Mesenchymal stem cell (in vitro differentiated cells and primary cell): ENCODE data around the gene NFATC2IP.
"Not testable (repeated sequence)": the region's sequence is repeated elsewhere in the genome, so short reads cannot be mapped to it uniquely, and the experiment has no call there.

Experiments used
- DNase-seq: peaks from one replicate; pipeline ENCODE4 v3.0.0-alpha.2; 2013
- H2AFZ ChIP-seq: one replicate; pipeline ENCODE4 v1.6.1; 2013; ENCODE audit warnings: low read depth, mild to moderate bottlenecking, control low read depth, inconsistent platforms, low read length, moderate library complexity
- H2AK5ac ChIP-seq: 2 replicates; pipeline ENCODE4 v1.6.1; 2013; ENCODE audit warnings: low read length, moderate library complexity, mild to moderate bottlenecking, inconsistent platforms; ENCODE audit not compliant: severe bottlenecking
- H2BK120ac ChIP-seq: one replicate; pipeline ENCODE4 v1.6.1; 2013; ENCODE audit warnings: low read depth, mild to moderate bottlenecking, inconsistent platforms, low read length, moderate library complexity
- H2BK12ac ChIP-seq, 2 experiments: one replicate each; pipeline ENCODE4 v1.6.1; 2013; ENCODE audit warnings: inconsistent platforms in 2 of 2, low read length in 2 of 2, mild to moderate bottlenecking in 2 of 2, moderate library complexity in 2 of 2, control low read depth in 1 of 2
- H2BK15ac ChIP-seq: one replicate; pipeline ENCODE4 v1.6.1; 2013; ENCODE audit warnings: mild to moderate bottlenecking, low read depth, inconsistent platforms; ENCODE audit not compliant: poor library complexity, severe bottlenecking
- H2BK5ac ChIP-seq: 2 replicates; pipeline ENCODE4 v1.6.1; 2013; ENCODE audit warnings: low read depth, mild to moderate bottlenecking, low read length, control low read depth, inconsistent platforms; ENCODE audit not compliant: poor library complexity, severe bottlenecking
- H3K14ac ChIP-seq, 2 experiments: one replicate each; pipeline ENCODE4 v1.6.1; 2013; ENCODE audit warnings: inconsistent platforms in 2 of 2, low read length in 2 of 2, control low read depth in 1 of 2, mild to moderate bottlenecking in 1 of 2, moderate library complexity in 1 of 2
- H3K18ac ChIP-seq, 2 experiments: one replicate each; pipeline ENCODE4 v1.6.1; 2013; ENCODE audit warnings: inconsistent platforms in 2 of 2, low read length in 2 of 2, control low read depth in 1 of 2, low read depth in 1 of 2, mild to moderate bottlenecking in 1 of 2
- H3K23ac ChIP-seq, 2 experiments: one replicate each; pipeline ENCODE4 v1.6.1; 2013; ENCODE audit warnings: inconsistent platforms in 2 of 2, low read length in 2 of 2, mild to moderate bottlenecking in 2 of 2, moderate library complexity in 2 of 2, control low read depth in 1 of 2
- H3K27ac ChIP-seq: 2 replicates; pipeline ENCODE4 v1.5.1; 2013; ENCODE audit warnings: mild to moderate bottlenecking, moderate library complexity, low read length, control low read depth, inconsistent platforms; ENCODE audit not compliant: poor library complexity, severe bottlenecking
- H3K27me3 ChIP-seq, 2 experiments: 2 replicates each; pipeline versions ENCODE4 v1.6.1 to v1.7.0; 2013; ENCODE audit warnings: low read length in 2 of 2, mild to moderate bottlenecking in 2 of 2, moderate library complexity in 2 of 2, control low read depth in 1 of 2, inconsistent platforms in 1 of 2; ENCODE audit not compliant: control insufficient read depth in 1 of 2, insufficient read depth in 1 of 2
- H3K36me3 ChIP-seq, 2 experiments: 2 replicates each; pipeline versions ENCODE4 v1.6.1 to v1.7.0; 2013; ENCODE audit warnings: low read length in 2 of 2, control low read depth in 1 of 2, inconsistent platforms in 1 of 2, low read depth in 1 of 2, mild to moderate bottlenecking in 1 of 2; ENCODE audit not compliant: insufficient read depth in 2 of 2, control insufficient read depth in 1 of 2
- H3K4ac ChIP-seq, 2 experiments: one replicate each; pipeline ENCODE4 v1.6.1; 2013; ENCODE audit warnings: inconsistent platforms in 2 of 2, low read length in 2 of 2, mild to moderate bottlenecking in 2 of 2, moderate library complexity in 2 of 2, control low read depth in 1 of 2, low read depth in 1 of 2
- H3K4me1 ChIP-seq: 2 replicates; pipeline ENCODE4 v1.6.1; 2013; ENCODE audit warnings: low read depth, low read length, control low read depth; ENCODE audit not compliant: control insufficient read depth, insufficient read depth
- H3K4me2 ChIP-seq: 2 replicates; pipeline ENCODE4 v1.6.1; 2013; ENCODE audit warnings: low read length, mild to moderate bottlenecking, inconsistent platforms; ENCODE audit not compliant: poor library complexity, severe bottlenecking
- H3K4me3 ChIP-seq, 2 experiments: 2 replicates each; pipeline versions ENCODE4 v1.5.1 to v1.7.0; 2013; ENCODE audit warnings: low read length in 2 of 2, mild to moderate bottlenecking in 2 of 2, control low read depth in 1 of 2, low read depth in 1 of 2; ENCODE audit not compliant: insufficient read depth in 1 of 2
- H3K79me1 ChIP-seq: replicated peaks from 2 replicates; pipeline ENCODE4 v1.6.1; 2013; ENCODE audit warnings: mild to moderate bottlenecking, control low read depth, low read length, inconsistent platforms; ENCODE audit not compliant: poor library complexity, severe bottlenecking
- H3K9ac ChIP-seq: 2 replicates; pipeline ENCODE4 v1.7.0; 2013; ENCODE audit warnings: mild to moderate bottlenecking, low read length, moderate library complexity
- H3K9me3 ChIP-seq: 2 replicates; pipeline ENCODE4 v1.7.0; 2013; ENCODE audit warnings: mild to moderate bottlenecking, low read length; ENCODE audit not compliant: control insufficient read depth
- H4K8ac ChIP-seq: one replicate; pipeline ENCODE4 v1.6.1; 2013; ENCODE audit warnings: inconsistent platforms, mild to moderate bottlenecking, low read length, moderate library complexity
- H4K91ac ChIP-seq: one replicate; pipeline ENCODE4 v1.6.1; 2013; ENCODE audit warnings: mild to moderate bottlenecking, low read length, inconsistent platforms
- WGBS: methylation state at CpG from one replicate; pipeline ENCODE4 v1.1.7; 2013; ENCODE audit warnings: mixed read lengths; 5-methylcytosine and 5-hydroxymethylcytosine counted together

The NFATC2IP gene

DNA sequence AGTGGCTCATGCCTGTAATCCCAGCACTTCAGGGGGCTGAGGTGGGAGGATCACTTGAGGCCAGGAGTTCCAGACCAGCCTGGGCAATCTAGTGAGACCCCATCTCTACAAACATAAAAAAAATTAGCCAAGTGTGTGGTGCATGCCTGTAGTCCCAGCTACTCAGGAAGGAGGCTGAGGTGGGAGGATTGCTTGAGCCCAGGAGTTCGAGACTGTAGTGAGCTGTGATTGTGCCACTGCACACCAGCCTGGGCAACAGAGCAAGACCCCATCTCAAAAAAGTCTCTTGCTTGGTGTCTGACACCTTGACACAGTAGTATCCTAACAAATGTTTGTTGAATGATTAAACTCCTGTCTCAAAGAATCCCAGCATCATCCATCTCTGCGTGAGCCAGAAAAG is 19.0 kb downstream of the NFATC2IP start:
- not testable (repeated sequence) for H3K4me2 ChIP-seq, H2BK12ac ChIP-seq, H3K9me3 ChIP-seq, H3K4ac ChIP-seq, H3K4me3 ChIP-seq, H3K36me3 ChIP-seq, H3K4me1 ChIP-seq, H4K91ac ChIP-seq, H2AK5ac ChIP-seq, H2BK5ac ChIP-seq, H2BK15ac ChIP-seq, H4K8ac ChIP-seq, H2AFZ ChIP-seq, H3K18ac ChIP-seq, H3K14ac ChIP-seq, H3K23ac ChIP-seq, DNase-seq, H3K27me3 ChIP-seq, H3K9ac ChIP-seq, H2BK120ac ChIP-seq, H3K27ac ChIP-seq, H3K79me1 ChIP-seq
- 86% methylated on average over 2 of the region's 2 CpGs for WGBS

DNA sequence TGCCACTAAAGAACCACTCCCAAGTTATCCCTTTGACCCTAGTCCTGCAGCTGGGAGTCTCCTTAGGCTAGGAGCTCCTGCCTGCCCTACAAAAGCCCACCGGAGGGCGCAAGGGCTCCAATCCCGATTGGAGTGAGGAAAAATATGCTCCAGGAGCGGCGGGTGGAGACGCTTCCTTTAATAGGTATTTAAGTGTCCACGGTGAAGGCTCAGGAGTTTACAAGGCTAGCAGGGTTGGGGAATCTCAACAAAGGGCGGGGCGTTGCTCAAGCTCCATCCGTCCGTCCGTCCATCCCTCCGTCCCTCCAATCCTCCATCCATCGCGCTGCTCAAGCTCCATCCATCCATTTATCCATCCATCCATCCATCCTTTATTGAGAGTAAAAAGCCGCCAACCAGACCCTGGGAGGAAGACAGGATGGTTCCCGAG is 23.3 kb downstream of the NFATC2IP start:
- Histone ChIP-seq H2BK12ac (no peak overlapping the region), H2AK5ac (no peak overlapping the region), H2BK120ac (peak overlapping the region; percentile 36), H3K27ac (peak overlapping the region; percentile 70), H3K23ac (no peak overlapping the region), H4K8ac (peak overlapping the region; percentile 97), H3K4me3 (peak overlapping the region; percentile 90 to 99), H3K27me3 (no peaks in the 10 kb centered on the region), H3K36me3 (peaks cover 12 to 26% of the 10 kb centered on the region in 2 experiments), H3K4ac (peak overlapping the region; percentile 42 to 62), H3K18ac (peak overlapping the region; percentile 77 to 81), H3K79me1 (peaks cover 33% of the 10 kb centered on the region), H4K91ac (peak overlapping the region; percentile 92), H3K4me2 (peak overlapping the region; percentile 85), H3K9ac (peak overlapping the region; percentile 99), H3K14ac (no peak overlapping the region), H3K4me1 (peaks cover 5% of the 10 kb centered on the region), H3K9me3 (no peaks in the 10 kb centered on the region), H2BK5ac (peak overlapping the region; percentile 1), H2AFZ (peak overlapping the region; percentile 79), H2BK15ac (peak overlapping the region; percentile 63)
- peak; percentile 80 for DNase-seq
- under 1% methylated on average over 13 of the region's 17 CpGs for WGBS

- Histone ChIP-seq H4K91ac (peak within 1 kb of the TSS; percentile 98), H3K4ac (peak within 1 kb of the TSS; percentile 80 to 94), H3K79me1 (peaks cover 35% of the 10 kb centered on the region), H2AFZ (peak within 1 kb of the TSS; percentile 92), H2AK5ac (no peak within 1 kb of the TSS), H3K18ac (peak within 1 kb of the TSS; percentile 95 to 96), H3K14ac (peak within 1 kb of the TSS in 1 of 2 experiments; percentile 86), H2BK12ac (peak within 1 kb of the TSS in 1 of 2 experiments; percentile 8), H3K4me2 (peak within 1 kb of the TSS; percentile 86), H3K9me3 (no peaks in the 10 kb centered on the region), H3K9ac (peak within 1 kb of the TSS; percentile 99), H3K23ac (peak within 1 kb of the TSS in 1 of 2 experiments; percentile 92), H3K27ac (peak within 1 kb of the TSS; percentile 70), H3K36me3 (peaks cover 18 to 31% of the 10 kb centered on the region in 2 experiments), H4K8ac (peak within 1 kb of the TSS; percentile 100), H3K27me3 (no peaks in the 10 kb centered on the region), H2BK15ac (peak within 1 kb of the TSS; percentile 92), H3K4me1 (peaks cover 5% of the 10 kb centered on the region), H3K4me3 (peak within 1 kb of the TSS; percentile 90 to 99), H2BK120ac (peak within 1 kb of the TSS; percentile 54), H2BK5ac (peak within 1 kb of the TSS; percentile 1)
- peak; percentile 97 for DNase-seq
- WGBS: under 1% methylated on average over 60 of the region's 60 CpGs
Measured at GRCh38 chr16:28974437-28975157, 23.9 kb downstream of the NFATC2IP start, which contains the start of gene SPNS1. Gene SPNS1 (plus strand): TSS chr16:28974778. CDS start chr16:28975152, 374 bp downstream.

DNA sequence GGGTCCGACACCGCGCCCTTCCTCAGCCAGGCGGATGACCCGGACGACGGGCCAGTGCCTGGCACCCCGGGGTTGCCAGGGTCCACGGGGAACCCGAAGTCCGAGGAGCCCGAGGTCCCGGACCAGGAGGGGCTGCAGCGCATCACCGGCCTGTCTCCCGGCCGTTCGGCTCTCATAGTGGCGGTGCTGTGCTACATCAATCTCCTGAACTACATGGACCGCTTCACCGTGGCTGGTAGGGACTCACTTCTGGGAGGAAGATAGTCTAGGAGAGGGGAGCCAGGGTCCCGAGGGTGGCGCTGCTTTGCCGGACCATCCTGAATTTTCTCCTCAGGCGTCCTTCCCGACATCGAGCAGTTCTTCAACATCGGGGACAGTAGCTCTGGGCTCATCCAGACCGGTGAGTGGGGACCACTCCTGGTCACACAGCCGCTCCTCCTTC is 24.4 kb downstream of the NFATC2IP start:
- Histone ChIP-seq H3K18ac (peak overlapping the region; percentile 95 to 96), H2BK12ac (no peak overlapping the region), H3K14ac (no peak overlapping the region), H3K4ac (peak overlapping the region; percentile 80 to 94), H3K27me3 (no peaks in the 10 kb centered on the region), H4K8ac (peak overlapping the region; percentile 100), H3K9me3 (no peaks in the 10 kb centered on the region), H4K91ac (peak overlapping the region; percentile 54), H2BK5ac (no peak overlapping the region), H3K27ac (no peak overlapping the region), H3K9ac (peak overlapping the region; percentile 99), H3K4me2 (peak overlapping the region; percentile 86), H3K4me3 (peak overlapping the region; percentile 90 to 99), H2AFZ (peak overlapping the region; percentile 92), H2AK5ac (no peak overlapping the region), H2BK15ac (peak overlapping the region; percentile 78), H3K79me1 (peaks cover 35% of the 10 kb centered on the region), H2BK120ac (peak overlapping the region; percentile 54), H3K23ac (no peak overlapping the region), H3K4me1 (peaks cover 5% of the 10 kb centered on the region), H3K36me3 (peaks cover 22 to 31% of the 10 kb centered on the region in 2 experiments)
- 24% methylated on average over 30 of the region's 30 CpGs for WGBS
- peak; percentile 13 for DNase-seq
